Hepatic stellate cell (primary cell): ENCODE measurements around the gene DUSP22.

Experiments used
- DNase-seq: peaks from one replicate; pipeline ENCODE4 v3.0.0; 2011; ENCODE audit warnings: low spot score

Gene DUSP22

DNA sequence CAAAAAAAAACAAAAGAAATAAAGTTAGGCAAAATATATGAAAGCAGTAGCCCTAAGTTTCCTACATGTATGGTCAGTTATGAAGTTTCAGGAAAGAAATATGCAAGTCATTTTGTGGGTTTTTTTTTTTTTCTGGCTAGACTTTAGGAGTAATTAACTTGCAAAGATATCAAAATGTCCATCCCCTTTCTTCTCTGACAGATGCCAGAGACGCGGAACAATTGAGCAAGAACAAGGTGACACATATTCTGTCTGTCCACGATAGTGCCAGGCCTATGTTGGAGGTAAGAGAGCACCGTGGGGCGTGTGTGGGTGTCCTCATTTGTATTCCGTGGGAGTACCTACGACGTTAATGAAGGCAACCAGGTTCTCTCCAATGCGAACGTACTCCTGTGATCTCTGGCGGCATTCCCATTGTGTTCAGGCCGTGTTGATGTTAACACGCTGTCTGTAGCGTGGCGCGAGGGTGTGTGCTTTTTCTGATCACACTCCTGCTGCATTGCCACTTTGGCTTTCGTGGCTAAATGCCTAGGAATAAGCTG lies 19.5 kb downstream of the DUSP22 start:
- DNase-seq = no peak

DNA sequence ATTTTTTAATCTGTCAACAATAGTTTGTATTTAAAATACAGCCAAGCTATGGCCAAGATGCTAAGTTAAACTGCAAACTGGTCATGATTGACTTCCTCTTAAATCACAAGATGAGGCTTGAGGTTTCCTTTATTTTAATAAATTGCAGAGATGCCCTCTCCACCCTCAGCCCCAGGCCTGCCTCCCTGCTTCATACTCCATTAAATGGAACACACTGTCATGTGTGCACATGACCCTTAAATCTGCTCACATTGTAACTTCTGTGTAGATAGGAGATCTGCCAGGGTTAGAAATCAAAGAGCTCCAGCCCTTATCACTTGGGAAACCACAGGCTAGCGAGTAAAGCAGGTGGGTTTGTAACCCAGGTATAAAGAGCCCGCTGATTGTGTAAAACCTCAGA lies 20.8 kb downstream of the DUSP22 start:
- no peak for DNase-seq

DNA sequence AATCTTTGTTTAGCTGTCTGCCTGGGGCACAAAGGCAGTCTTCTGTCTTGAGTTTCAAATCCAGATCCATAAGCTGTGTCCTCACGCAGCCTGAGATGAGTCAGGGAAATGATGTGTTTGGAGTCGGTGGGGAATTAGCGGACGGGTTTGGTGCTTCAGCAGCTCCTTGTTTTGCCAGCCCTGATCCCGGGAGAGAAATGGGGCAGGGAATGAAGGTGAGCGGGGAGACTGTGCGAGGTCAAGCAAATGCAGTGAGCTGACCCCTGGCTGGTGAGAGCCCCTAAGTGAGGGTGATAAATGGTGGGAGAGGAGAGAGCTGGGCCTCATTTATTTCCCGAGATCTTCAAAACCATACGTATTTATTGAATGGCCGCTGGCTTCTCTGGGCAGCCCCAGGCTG lies 21.6 kb downstream of the DUSP22 start:
- no peak for DNase-seq

DNA sequence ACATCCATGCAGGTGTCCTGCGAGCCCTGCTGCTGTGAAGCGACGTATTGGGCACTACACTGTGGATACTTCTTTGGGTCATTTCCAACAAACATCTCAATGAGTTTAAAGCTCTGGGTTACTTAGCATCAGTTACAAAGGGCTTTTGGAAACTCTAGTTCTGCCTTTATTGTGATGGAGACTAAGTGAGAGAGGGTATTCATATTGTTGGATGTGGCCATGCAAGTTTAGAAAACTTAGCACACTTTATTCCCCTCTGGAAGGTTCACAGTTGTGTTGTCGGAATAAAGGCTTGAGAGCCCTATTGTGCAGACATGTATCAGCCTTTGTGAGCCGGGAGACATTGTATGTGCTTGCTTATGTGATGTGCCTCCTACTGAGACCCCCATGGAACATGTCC lies 22.1 kb downstream of the DUSP22 start:
- DNase-seq = no peak

DNA sequence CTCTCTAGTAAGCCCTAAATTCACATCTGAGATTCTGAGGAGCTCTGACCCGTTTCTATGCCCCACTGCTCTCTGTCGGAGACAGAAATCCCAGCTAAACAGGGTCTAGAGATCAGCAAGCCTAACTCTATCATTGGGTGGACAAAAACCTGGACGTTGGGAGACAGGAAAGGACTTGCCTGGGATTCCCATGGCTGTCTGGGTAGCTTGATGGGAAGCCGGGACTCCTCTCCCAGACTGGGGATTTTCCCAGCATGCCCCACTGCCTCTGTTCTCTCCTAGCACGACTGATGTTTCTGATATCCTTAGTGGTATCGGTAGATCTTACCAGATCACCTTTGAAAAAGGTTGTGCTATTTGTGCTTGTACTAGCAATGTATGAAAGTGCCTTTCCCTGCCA lies 22.9 kb downstream of the DUSP22 start:
- DNase-seq = no peak

DNA sequence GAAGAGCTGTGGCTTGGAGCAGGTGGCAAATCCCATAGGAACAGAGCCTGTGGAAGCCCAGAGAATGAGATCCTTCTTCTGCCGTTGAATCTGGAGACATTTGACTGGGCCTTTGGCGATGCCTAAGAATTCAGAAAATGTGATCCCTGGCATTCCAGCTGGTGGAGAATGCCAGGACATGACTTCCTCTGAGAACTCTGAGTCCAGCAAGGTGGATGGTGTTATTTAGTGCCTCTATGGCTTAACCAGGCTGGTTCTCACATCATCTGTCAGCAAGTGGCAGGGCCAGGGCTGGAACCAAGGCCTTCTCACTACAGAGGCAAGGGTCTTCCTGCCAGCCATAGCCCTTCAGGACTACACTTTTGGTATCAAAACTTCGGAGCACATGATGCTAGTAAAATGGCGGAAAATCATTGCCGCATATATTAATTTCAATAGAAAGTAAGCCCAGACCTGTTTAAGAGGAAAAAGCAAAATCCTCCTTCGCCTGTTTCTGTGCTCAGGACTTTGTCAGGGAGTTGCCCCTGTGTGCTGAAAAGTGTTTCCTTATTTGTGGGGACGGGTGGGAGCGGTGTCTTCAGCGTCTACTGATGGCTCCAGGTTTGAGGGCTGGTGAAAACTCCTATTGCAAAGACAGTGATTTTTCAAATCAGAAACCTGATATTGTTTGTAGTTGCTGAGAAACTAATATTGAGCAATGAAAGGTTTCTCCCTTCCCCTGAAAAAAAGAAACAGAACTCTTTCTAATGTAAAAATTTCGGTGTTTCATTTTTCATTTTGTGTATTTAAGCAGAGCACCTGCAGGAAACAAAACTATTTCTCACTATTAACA lies 23.9 kb downstream of the DUSP22 start:
- no peak for DNase-seq

DNA sequence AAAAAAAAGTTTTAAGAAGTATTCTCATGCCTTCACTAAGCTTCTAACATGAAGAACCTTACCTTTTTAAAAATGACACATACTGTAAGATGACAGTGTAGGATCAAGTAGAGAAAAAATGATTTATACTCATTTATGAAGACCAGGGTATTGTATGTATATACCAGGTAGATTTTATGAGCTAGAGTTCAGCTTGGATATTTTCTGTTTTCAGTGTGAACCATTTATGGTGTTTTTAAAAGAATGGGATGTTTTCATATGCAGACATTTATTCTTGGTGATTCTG lies 24.4 kb downstream of the DUSP22 start:
- no peak for DNase-seq

DNA sequence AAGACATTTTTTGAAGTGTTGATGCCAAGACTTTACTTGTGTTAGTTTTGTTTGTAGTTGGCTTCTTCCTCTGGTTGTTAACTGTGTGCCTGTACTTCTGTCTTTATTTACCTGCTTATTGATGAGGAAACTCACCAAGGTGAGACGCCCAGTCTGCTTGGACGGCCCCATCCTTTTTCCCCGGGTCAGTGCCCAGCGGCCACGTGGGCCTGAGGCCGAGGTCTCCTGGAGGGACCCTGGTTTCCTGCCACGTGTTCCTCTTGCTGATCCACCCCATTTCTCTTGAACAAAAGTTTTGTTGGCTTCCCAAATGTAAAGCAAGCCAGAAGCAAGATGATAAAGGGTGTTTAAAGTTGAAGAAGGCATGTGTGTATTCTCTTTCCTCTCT lies 24.8 kb downstream of the DUSP22 start:
- DNase-seq = no peak

DNA sequence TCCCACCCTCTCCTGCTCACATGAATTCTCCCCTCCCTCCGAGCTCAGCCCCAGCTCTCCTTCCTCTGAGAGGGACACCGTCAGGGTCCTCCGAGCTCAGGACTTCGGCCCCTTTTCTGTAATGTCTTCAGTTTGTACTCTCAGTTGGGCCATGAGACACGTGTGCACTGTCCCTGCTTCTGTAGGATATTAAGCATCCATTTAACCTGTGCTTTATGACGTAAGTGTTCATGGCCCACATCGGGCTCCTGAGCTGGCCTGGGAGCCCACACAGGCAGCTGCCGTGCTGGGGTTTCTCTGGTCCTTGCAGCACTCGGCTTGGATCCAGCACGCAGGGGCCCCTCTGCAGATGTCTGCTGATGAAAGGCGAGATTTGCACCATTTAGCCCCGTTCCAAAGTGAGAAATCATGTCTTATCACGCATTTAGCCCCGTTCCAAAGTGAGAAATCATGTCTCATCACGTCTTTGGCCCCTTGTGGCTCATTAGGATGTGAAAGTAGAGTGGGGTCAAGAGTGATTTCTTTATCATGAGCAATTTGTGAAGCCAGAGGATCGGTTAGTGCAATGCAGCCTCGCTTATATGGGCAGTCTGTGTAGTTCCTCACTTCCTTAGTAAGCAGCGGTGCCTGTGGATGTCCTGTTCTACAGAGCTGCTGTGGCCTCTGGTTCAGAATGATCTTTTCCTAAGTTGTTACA lies 25.3 kb downstream of the DUSP22 start:
- no peak for DNase-seq

DNA sequence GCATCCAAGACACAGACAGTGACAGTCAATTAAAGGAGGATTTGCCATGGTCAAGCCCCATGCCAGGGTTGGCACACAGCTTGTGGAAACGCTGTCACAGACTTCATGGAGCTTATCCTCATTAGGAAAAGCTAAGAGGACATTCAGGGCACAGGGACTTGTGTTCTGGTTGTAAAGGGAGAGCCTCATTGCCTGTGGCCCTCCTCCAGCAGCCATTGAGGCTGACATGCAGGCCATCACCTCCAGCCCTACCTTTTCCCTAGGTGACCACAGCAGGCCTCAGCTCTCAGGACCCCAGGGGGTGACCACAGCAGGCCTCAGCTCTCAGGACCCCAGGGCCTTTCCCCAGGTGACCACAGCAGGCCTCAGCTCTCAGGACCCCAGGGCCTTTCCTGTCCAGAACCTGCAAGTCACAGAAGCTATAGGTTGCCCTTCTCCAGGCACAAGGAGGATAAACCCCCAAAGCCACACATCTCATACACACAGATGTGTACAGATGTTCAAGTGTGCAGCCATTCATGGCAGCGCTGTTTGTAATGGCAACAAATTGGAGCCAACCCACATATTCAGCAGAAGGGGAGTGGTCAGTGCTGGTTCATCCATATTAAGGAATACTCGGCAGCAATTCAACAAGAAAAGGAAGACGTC lies 26.1 kb downstream of the DUSP22 start:
- no peak for DNase-seq

DNA sequence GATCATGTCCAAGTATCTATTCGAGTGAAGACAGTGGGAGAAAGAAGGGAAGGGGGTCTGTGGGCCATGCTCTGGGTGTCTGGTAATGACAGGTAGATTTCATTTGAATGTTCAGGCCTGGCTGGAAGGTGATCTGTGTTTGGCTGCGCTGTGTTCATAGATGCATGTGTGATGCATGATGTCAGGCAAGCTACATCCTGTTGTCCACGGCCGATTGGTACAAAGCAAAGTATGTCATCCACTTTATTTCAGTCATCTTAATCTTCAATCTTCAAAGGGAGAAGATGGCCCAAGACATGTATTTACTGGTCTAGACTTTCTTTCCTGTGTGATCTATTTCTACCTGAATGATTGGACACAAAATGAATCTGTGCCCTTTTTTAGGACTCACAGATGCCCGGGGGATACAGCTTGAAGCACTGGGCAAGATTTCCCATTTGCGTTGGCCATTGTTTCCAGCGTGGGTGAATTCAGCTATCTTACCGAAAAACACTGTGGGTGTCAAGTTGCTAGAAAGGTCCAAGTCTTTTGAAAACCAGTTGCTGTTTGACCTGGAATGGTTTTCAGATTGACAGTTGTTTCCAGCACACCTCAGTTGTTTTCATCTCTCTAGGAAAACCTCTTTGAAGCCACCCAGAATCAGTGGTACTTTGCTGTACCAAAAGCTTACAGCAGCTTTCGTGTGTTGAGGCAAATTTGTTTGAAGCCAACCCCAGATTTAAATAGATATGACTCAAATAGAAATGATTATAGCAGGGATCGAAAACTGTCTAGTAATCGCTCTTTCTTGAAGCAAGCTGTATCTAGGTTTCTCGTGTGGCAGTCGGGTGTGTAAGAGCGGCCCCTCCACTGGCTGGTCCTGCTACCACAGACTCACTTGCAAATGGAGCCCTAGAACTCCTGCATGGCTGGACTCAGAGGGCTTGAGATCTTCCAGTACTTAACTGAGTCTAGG lies 27.2 kb downstream of the DUSP22 start:
- no peak for DNase-seq

DNA sequence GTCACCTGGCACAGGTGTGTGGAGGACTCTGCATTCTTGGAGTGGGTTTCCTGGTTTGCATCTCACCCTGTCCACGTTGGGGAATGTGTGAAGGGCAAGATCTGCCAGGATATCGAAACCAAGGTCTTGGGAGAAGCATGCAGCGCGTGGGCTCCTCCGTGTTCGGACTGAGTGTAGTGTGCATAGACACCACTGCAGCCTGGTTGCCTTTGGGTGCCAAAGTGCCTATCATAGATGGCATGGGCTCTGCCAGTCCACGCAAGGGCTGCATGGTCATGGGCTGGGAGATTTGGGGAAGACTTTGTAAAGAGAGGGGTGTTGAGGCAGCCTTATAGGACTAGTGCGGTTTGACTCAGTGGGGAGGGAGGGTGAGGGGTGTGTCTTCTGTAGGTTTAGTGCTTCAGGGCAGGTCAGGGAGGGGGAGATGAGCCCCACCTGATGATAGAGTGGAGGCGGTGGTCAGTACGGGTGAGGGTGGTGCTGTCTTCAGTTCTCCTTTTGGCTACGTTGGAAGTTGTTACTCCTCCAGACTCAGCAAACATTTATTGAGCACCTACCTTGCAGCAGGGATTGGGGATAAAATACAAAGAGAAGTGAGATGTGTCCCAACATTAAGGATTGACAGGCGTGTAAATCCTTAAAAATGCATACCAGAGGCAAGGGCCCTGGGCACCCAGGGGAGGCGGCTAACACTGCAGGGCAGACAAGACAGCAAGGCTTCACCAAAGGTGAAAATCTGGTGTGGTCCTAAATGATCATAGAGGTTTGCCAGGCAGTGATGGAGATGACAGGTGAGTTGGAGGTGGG lies 28.3 kb downstream of the DUSP22 start:
- no peak for DNase-seq

DNA sequence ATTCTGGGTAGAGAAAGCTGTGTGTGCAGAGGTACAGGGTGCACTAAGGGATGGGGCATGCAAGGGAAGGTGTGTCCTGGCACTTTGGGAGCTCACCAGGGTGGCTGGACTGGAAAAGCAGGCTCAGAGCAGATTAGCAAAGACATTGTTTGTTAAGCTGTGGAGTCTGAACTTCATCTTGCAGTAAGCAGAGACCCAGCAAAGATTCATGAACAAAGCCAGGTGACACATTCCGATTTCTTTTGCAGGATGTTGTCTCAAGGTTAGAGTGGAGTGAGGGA lies 28.8 kb downstream of the DUSP22 start:
- no peak for DNase-seq

DNA sequence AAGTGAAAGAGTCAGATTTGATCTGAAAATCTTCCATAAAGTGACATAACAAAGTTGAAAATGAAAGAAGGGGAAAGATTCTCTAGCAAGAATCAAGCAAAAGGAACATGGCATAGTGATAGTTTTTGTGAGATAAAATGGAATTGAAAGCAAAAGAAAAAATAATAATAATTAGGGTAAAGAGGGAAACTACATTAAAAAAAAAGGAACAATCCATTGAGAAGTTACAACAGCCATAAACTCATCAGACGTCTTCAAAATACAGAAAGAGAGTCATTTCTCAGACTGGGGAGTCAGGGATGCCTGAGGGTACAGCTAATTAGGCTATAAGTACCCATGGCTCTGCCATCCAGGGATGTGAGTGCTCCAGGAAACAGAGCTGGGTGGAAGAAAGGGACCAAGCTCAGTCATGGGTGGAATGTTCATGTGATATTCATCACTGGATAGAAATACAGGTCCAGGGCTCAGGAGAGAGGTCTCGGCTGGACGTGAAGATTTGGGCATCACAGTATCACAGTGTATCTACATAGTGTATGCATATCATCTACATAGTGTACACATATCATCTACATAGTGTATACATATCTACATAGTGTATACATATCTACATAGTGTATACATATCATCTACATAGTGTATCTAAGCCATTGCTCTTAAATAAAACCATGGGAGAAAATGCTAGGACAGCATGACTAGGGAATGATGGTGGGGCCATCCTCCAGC lies 29.4 kb downstream of the DUSP22 start:
- no peak for DNase-seq

DNA sequence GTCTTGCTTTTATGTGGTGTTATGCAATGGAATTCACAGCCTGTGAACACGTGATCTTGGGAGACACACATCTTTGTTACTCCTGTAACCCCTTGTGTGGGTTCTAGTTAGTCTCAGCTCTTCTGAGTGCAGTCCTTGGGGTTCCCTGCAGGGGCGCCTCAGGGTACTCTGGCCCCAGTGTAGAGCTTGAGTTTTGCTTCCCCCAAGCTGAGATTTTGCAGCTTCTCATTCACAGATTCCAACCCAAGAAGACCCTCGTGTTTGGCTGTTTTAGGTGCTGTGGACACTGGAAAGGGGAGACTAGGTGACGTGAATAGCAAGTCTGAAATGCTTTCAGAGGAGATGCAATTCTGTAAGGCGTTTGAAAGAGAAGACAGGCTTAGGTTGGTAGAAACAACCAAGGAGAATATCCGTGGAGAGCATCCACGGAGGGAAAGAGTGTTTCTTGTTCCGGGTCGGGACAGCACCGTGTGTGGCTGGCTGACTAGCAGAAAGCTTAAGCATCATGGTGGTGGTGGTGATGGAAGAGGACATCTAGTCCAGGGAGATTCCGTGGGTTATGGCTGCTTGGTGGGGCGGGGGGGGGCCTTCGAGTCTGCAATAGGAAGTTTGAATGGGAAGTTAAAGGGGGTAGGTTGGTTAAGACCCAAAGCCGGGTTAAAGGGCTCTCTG lies 30.1 kb downstream of the DUSP22 start:
- DNase-seq = no peak

DNA sequence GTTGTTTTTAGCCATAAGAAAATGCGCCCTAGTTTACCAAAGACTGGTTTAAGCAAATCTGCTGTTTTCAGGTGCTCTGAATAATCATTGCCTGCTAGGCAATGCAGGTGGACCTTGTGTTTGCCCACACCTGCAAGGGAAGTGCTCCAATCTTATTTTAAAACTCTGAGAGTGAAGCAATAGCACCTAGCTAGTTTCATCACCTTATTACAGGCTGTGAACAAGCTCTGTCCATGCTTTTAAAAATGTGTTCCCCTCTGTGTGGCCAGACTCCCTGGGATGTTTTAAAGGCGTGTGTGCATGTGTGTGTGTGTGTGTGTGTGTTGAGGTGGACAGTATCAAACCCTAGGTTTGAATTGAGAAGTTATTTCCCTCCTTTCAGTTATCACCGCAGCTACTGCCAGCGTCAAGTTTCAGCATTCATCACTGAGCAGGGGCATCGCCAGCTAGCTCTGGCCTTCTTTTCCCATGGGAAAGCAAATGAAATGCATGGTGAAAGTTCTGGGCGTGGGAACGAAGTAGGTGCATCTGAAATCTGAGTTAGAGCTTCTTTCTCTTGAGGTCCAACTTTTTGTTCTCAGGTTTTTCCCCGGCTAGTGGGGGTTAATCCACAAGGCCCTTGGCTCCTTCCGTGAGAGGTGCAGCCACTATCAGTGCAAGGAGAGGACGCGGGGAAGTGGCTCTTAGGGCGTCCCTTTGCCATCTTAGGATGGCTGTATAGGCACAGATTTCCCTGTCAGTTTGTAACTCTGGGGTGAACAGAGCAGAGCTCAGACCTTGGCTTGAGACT lies 30.8 kb downstream of the DUSP22 start:
- no peak for DNase-seq

DNA sequence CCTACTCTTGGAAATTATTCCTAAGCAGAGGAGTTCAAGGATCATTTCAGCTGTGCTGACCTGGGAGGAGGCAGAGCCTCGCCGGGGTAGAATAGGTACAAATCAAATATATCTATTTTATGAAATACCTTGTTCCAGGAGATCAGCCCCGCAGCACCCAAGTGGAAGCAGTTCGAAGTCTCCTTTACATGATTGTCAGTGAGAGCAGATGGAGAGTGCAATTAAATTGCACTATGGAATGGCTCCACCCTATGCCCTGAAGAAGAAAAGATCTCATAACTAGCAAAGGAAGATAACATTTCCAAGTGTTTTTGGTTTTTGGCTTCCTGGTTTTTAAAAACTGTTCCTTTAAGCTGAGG lies 31.4 kb downstream of the DUSP22 start:
- no peak for DNase-seq

DNA sequence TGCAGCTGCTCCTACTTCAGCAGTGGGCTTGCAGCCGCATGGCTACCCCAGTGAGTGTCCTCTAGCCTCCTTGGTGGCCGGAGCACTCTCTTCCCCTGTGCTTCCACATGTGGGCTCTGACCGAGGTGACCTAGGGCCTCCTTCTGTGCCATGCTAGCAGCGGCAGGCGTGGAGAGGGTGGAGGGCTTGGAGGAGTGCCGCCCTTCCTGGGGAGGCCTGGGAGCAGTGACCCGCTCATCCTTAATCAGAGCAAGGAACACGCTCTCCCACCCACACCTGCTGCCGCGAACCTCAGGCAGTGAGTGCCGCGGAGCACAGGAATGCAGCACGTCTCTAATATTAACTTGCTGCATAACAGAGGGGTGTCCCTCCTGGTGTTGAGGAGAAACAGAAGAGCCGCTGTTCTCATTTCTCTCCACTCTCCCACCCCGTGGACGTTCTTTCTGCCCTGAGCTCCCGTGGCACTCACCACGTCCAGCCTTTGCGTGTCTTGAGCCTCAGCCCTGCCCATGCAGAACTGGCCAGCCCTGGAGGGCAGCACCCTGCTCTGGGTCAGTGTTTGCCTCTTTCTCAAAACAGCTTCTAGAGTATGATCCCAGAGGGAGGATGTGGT lies 31.9 kb downstream of the DUSP22 start:
- DNase-seq = no peak

DNA sequence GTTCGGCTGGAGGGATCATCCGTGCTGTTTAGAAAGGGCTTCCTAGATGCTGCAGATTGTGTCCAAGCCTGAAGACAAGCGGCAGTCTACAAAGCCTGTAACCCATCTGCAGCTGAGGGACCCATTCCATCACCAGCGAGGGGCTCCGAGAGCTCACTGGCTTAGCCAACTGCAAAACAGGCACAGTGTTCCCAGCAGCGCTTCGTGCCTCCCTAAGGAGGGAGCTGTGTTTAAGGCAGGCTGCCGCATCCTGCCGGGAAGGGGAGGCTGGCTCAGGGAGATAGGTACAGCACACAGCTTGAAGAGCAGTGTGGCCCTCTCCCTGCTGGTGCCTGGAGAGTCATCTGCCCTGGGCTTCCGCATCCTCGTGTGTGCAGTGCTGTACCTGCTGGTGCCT lies 32.4 kb downstream of the DUSP22 start:
- no peak for DNase-seq
